Anterior cingulate cortex (tissue), 58 donors: Measurements from ENCODE around the gene GFER.
"Not testable (repeated sequence)": the region's sequence is repeated elsewhere in the genome, so short reads cannot be mapped to it uniquely, and the experiment has no call there.

Experiments
- DNase-seq, 58 donors: peaks; one replicate each; lab custom pipeline; 2025; lab: John Stamatoyannopoulos, UW

GFER gene

DNA sequence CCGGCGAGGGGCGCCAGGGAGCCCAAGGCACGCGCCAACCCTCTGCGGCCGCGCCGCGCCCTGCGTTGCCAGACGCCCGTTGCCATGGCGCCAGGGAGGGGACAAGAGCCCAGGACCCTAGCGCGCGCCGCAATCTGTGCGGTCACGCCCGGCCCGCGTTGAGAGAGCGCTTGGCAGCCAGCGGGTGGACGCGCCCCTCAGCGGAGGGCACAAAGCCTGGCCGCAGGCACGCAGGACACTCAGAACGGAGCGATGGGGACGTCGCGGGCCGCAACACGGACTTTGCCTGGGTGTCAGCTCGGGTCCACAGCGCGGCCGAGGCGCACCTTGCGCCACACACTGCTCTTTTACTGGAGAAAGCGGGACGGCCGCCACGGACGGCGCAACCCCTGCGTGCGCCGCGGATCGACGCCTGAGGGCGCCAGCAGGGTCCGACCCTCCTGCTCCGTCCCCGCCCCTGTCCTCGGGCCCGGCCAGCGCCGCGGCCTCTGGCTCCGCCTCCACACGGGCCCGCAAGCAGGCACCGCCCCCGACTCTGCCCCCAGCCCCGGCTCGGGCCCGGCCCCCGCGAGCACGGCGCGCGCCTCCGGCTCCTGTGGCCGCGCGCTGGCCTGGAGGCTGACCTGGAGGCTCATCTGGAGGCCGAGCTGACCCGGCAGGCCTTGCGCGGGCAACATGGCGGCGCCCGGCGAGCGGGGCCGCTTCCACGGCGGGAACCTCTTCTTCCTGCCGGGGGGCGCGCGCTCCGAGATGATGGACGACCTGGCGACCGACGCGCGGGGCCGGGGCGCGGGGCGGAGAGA, at the start of gene GFER:
GFER (plus strand) TSS at position 650 of the 803 bp plus-strand sequence; CDS start at position 676, 26 bp downstream.
- DNase-seq = peak; percentile 16 to 93 (median 82)

DNA sequence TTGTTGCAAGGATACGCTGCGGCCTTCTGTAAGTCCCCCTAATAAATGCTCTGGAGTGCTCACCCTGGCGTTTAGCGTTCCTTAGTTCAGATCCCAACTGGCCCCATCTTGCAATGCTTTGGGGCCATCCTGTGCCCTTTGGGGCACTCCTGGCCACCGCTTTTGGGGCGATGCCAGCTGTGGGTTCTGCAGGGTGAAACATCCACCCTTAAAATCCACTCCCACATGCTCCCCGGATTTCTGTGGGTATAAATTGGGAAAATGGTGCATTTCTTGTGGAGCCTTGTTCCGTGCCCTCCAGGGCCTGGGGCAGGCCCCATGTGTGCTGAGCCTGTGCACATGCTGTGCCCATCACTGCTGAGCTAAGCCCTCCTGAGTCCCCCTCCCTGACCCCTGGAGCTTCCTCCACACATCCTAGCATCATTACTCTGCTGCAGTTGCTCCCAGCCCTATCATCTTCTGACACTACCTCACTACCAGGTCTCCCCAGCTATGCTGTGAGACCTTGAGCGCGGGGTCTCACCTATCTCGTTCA, 47.0 kb upstream of the GFER start:
- no peak for DNase-seq

DNA sequence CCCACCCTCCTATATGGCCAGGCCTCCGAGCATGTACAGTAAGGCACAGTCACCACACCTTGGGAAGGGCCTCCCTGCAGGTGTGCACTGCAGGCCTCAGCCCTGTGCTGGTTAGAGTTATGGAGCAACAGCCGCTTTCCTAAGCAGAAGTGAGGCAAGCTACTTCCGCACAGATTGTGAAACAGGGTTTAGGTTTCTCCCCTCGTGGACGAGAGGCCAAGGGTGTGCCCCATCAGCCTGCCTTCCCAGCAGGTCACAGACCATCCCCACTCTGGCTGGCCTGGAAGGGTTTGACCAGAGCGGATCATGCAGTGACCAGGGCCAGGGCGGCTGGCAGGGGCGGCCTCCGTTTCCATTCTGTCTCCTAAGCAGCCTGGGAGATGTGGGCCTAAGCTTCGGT, 45.7 kb upstream of the GFER start:
- DNase-seq = no peak

DNA sequence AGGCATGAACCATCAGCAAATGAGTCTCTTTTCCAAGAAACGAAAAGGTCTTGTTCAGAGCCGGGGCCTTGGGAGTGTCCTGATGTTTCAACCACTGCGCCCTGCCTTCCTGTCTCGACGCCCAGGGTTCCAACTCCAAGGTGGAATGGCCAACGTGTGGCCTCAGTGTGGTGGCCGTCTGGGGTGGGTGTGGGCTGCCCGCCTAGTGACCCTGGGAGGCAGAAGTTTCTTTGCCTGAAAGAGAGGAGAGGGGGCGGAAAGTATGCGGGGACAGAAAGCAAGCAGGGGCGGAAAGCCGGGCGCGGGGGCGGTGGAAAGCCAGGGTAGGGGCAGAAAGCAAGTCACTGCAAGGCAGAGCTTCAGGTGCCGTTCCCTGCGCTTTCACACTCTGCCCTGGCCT, 45.1 kb upstream of the GFER start:
- DNase-seq = no peak

DNA sequence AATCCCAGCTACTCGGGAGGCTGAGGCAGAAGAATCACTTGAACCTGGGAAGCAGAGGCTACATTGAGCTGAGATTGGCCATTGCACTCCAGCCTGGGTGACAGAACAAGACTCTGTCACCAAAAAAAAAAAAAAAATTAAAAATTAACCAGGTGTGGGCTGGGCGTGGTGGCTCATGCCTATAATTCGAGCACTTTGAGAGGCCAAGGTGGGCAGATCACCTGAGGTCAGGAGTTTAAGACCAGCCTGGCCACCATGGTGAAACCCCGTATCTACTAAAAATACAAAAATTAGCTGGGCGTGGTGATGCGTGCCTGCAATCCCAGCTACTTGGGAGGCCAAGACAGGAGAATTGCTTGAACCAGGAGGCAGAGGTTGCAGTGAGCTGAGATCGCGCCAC, 44.2 kb upstream of the GFER start:
- DNase-seq = not testable (repeated sequence)

DNA sequence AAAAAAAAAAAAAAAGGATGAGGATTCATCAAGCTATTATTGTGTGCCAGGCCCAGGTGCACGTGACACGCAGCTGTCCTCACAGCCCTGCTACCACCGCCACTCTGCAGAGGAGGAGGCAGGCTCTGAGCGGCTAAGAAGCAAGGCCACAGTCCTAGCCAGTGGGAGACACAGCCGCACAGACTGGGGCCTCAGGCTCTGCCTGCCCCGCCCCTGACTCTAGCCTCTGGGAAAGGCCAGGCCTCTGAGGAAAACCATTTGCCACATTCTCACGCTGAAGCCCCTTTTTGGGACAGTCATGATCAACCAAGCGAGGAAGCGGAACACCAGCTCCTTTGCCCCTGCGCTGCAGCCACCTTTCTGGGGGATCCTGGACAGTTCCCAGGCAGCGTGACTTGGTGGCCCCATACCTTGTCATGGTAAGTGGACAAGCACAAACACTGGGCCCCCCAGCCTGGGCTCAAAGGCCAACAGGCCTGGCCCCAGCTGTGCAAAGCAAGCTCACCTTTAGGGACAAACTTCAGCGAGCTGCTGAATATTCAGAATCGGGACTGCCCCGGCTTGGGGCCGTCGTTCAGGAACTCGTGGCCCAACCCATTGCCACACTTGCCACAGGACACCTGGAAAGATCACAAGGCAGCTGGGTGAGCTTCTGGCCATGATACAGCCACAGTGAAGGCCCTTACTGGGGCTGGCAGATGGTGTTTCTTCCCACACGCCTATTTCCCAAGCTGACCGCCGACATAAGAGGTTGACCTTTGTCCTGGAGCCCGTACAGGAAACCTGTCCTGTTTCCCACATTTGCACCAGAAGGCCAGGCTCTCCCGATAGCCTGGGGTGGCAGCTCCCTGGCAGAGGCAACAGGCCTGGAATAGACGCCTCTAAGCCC, 43.5 kb upstream of the GFER start:
- DNase-seq = no peak

DNA sequence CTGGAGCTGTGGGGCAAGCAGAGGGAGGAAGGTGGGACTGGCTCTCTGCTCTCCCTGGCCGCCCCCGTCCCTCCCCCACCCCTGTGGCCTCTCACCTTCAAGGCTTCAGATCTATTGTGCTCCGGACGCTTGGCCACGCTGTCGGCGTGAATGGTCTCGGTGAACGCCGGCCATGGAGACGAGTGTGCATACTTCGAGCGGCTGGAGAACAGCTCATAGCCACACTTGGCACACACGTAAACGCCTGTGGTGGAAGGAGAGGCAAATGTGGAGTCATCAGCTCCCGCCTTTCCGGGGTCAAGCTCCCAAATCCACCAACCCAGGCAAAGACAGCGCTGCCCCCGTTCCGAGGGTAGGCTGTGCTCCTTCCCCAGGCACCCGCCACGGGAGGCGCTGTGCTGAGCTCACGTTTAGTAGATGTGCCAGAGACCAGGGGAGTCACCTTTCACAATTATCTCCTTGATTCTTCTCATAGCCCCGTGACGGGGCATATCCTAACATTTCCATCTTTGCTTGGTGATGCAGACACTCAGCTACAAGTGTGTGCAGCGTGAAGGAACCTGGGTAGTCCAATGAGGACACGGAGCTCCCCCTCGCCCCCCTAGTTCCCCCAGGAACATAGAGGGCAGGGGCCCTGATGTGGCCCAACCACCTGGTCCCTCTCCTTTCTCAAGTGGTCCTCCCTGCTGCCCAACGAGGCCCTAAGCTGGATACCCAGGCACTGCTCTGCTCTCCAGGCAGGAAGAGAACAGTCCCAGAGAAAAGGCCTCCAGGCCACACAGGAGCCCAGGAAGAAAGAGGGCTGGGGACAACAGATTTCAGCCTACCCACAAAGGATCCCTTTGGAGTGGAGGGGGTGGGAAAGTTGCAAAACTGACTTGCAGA, 42.6 kb upstream of the GFER start:
- no peak for DNase-seq

DNA sequence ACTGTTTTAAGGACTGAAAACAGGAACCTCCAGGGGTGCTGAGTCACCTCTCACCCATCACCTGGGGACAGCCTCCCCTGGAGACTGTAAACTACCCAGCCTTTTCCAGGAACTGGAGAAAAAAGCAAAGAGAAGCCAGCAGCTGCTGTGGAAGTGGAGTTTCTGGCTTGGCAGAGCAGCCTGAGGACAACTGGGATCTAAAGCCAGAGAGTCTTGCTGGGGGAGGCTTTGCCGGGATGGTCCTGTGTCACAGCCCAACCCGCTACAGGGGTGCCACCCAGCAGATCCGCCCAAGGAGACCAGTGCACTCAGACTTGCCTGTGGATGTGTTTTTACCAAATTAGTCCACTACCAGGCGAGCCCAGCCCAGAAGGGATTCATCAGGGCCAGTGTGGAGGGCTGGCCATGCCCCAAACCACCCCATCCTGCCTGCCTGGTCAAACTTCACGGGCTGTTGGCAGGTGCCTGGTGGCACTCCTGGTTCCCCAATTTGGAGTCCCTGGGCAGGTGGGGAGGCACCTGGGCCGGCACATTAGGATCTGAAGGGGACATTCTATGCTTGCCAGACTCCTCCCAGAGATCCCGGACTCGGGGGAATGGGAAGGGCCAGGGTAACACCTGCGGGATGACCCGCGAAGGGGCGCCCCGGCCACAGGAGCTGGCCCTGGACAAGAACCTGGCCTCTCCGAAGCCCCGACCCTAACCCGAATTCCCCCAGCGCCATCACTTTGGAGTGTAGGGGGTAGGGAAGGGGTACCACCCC, 41.8 kb upstream of the GFER start:
- peak in 1 of 58 donors; percentile 9 for DNase-seq

DNA sequence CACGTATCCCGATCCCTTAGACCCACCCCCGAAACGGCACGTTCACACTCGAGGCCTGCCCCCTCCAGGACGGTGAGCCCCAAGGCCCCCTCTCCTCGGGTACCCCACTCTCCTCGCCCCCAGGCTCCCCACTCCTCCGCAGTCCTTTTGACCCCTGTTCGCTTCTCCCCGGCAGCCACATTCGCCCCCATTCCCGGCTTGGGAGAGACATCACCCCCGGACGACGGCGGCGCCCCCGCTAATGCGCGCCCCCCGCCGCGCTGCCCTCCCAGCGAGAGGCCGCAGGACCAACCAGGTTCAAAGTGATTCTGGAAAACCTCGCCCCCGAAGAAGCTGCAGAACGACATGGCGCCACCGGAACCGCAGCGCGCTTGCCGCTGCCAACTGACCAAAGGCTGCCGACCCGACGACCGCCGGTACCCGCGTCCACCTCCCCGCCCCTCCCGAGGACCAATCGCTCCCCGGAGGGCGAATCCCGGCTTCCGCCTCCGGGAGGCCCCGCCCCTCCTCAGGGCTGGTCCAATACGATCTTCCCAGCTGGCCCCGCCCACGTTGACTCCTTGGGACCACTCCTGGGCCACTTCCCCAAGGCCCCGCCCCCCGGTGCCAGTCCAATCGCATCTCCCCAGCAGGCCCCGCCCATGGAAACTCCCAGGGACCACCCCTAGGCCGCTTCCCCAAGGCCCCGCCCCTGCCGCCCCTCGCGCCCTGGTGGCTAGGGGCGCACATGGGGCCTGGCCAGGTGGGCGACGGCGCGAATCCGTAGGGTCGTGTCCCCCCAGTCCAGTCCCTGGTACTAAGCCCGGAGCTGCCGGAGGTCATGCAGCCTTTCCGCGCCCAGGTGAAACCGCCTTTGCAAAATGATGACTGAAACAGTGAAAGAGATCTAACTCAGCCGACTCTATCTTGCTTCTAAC, 40.9 kb upstream of the GFER start, which contains the start of gene MSRB1:
MSRB1 (minus strand) TSS at position 390 of the 917 bp plus-strand sequence; CDS start at position 347, 43 bp downstream.
- peak; percentile 60 to 100 (median 98) for DNase-seq

DNA sequence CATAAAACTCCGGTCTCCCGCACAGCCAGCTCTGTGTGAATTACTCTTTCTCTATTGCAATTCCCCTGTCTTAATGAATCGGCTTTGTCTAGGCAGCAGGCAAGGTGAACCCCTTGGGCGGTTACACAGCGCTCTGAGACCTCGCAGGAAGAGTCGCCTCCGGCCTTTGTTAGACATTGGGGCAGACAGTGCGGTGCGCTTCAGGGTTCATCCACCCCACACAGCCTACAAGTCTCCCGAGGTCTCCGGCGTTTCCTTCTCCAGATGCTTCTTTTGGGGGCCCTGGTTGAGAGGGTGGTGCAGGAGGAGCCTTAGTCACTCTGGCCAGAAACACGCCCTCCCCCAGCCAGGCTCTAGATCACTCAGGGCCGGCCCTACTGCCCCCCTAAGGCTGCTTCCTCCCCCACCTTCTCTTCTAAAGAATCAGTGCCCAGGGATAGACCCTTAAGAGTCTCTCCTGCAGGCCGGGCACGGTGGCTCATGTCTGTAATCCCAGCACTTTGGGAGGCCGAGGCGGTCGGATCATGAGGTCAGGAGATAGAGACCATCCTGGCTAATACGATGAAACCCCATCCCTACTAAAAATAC, 39.3 kb upstream of the GFER start:
- no peak for DNase-seq

DNA sequence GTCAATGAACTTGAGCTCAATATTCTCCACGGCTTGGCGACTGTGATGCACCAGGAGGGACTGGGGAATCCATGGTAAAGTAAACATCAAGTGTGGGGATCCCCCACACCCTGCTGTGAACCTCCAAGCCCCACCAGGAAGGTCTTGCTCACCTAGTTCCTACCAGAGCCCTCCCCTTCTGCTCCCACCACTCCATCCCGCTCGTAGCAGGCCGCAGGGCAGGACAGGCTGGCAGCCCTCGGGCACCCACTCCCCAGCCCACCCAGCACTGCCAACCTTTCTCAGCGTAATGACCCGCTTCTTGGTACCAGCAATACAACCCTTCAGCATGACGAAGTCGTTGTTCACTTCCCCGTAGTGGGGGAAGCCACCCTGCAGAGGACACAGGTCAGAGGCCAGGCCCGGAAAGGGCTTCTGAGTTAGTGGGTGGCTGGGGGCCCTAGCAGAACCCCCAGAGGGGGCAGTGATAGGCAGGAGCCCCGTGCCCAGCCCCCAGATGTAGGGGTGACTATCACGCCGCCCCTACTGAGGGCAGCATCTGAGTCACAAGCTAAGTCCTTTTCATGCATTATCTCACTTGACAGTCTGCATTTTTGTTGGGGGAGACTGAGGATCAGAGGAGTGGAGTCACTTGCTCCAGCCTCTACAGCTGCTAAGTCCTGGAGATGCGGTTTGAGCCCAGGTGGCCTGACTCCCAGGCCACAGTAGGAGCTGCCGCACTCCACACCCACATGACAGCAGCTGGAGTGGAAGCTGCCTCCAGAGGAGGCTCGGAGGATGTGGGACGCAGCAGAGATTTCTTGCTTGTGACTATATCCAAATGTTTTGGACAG, 38.2 kb upstream of the GFER start:
- no peak for DNase-seq

DNA sequence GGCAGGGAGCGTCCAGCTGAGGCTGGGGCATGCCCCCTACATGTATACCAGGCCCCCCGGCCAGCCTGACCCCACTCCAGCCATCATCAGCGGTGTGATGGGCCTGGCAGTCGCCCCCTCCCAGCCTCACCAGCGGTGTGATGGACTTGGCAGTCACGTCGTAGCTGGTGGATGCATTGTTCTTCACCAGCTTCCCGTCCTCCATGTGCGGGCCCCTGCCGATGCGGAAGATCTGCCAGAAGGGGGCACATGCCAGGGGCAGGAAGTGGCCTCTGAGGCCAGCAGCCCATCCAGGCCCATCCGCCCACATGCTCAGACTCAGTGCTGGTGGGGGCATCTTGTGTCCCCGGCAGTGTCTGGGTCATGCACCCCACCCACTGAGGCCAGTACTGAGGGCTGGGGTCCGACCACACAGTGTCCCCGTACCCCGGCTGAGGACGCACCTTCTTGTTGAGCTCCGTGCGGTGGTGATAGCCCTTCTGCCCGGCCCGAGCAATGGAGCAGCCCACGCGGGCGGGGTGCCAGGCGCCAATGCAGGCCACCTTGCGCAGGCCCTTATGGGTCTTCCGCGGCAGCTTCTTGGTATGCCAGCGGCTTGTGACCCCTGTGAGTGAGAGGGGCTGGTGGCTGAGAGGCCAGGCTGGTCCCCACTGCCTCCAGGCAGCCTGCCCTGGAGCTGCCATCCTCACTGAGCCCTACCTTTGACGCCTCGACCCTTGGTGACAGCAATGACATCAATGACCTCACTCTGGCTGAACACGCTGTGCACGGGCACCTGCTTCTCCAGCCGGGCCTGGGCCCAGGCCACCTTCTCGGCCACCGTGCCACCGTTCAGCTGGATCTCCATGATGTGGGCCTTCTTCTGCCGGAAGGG, 37.3 kb upstream of the GFER start:
- no peak for DNase-seq

DNA sequence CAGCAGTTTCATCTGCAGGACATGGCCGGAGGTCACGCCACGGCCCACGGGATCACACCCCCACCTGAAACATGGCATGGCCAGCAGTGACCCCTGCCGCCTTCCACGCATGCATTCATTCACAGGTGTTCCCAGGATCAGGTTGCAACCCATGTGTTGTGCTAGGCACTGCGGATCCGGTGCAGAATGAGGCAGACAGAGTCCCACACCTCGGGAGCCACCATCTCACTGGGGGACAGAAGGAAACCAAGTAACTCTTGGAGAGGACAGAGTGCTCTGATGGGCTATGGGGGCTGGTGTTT, 36.7 kb upstream of the GFER start:
- DNase-seq = no peak

DNA sequence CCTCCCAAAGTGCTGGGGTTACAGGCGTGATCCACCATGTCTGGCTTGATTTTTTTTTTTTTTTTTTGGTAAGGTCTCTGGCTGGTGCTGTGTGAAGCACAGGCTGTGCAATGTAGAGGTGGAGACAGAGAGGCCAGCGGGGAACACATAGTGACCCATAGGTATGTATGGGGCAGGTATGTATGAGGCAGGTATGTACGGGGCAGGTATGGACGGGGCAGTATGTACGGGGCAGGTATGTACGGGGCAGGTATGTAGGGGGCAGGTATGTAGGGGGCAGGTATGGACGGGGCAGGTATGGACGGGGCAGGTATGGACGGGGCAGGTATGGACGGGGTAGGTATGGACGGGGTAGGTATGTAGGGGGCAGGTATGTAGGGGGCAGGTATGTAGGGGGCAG, 34.5 kb upstream of the GFER start:
- no peak for DNase-seq

DNA sequence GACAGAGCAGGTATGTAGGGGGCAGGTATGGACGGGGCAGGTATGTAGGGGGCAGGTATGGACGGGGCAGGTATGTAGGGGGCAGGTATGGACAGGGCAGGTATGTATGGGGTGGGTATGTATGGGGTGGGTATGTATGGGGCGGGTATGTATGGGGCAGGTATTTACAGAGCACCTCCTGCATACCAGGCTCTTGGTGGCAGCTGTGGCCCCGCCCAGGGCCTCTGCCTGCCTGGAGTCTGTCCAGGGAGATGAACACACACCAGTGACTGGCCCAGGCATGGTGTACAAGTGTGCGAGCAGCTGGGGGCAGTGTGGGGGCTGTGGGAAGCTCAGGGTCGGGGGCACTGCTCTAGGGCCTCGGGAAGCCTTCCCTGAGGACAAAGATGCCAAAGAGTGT, 33.9 kb upstream of the GFER start:
- DNase-seq = no peak

DNA sequence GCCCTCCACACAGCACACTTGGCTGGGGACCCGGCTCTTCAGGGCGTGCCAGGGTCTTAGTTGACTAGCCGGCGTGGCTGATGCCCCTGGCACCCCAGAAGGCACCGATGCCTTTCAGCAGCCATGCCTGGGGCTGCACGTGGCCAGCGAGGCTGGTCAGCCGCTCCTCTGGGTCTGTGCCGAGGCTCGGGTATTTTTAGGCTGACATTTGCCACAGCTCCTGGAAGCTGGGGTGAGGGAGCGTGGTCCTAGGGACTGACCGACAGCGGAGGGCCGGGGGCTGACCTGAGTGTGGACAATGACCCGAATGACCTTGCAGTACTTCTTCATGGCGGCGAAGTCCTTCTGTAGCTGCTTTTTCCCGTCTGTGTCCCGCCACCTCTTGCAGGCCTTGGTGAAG, 33.4 kb upstream of the GFER start:
- DNase-seq = no peak
